Fibroblast of lung (primary cell): ENCODE results near the gene FHIT.

ENCODE experiments used
- EZH2 ChIP-seq: IDR thresholded peaks from 2 replicates; pipeline ENCODE4 v1.5.1; 2012; ENCODE audit warnings: low read length, control low read depth, mild to moderate bottlenecking; ENCODE audit errors: missing control alignments
- TF ChIP-seq, protein P1 (sequence below), 2 donors: IDR thresholded peaks in 1 of 2; conservative IDR thresholded peaks in 1 of 2; 1 replicate in 1 of 2; 2 replicates in 1 of 2; pipeline ENCODE4 v1.5.1; 2011 to 2012; ENCODE audit warnings: low read length in 2 of 2, control low read depth in 1 of 2, inconsistent platforms in 1 of 2, low read depth in 1 of 2, mild to moderate bottlenecking in 1 of 2

DNA sequence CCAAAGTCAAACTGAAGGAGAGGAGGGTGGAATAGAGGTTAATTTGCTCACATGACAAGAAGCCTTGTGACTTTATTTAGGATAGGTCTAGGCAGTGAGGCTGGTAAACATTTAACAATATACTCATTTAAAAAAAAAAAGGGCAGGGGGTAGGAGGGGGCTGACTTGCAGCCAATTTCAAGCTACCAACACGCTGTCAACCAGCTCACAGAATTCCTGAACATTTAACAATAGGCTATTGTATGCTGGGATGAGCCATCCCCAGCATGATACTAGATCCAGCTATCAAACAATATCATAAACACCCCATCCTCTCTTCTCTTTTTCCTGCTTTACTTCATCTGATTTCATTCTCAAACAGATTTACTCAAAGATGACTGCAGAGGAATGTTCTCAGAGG is 1105.1 kb downstream of the FHIT start:
- TF ChIP-seq, protein P1, sequence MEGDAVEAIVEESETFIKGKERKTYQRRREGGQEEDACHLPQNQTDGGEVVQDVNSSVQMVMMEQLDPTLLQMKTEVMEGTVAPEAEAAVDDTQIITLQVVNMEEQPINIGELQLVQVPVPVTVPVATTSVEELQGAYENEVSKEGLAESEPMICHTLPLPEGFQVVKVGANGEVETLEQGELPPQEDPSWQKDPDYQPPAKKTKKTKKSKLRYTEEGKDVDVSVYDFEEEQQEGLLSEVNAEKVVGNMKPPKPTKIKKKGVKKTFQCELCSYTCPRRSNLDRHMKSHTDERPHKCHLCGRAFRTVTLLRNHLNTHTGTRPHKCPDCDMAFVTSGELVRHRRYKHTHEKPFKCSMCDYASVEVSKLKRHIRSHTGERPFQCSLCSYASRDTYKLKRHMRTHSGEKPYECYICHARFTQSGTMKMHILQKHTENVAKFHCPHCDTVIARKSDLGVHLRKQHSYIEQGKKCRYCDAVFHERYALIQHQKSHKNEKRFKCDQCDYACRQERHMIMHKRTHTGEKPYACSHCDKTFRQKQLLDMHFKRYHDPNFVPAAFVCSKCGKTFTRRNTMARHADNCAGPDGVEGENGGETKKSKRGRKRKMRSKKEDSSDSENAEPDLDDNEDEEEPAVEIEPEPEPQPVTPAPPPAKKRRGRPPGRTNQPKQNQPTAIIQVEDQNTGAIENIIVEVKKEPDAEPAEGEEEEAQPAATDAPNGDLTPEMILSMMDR (conservative IDR thresholded peaks at IDR 0.05 in 1 of 2, IDR thresholded peaks at IDR 0.05 in 1 of 2; ENCODE audit: low read depth in 1 of 2, low read length in 2 of 2) = no peak
- TF ChIP-seq EZH2 = no peak
